Measurements from ENCODE around the gene KCTD4.
"Not testable (repeated sequence)": the region's sequence is repeated elsewhere in the genome, so short reads cannot be mapped to it uniquely, and the experiment has no call there.

The KCTD4 gene

GRCh38 chr13:45215392-45216077 lies 14.7 kb upstream of the KCTD4 start:
- DNase-seq (ENCODE audit: low read depth in 2 of 2), result no peak

GRCh38 chr13:45209229-45209628 lies 8.4 kb upstream of the KCTD4 start:
- no peak for DNase-seq (ENCODE audit: low read depth in 2 of 2)

GRCh38 chr13:45208132-45208531 lies 7.3 kb upstream of the KCTD4 start:
- DNase-seq (ENCODE audit: low read depth in 2 of 2), result no peak

- no peak for DNase-seq (ENCODE audit: low read depth in 2 of 2)
Measured at GRCh38 chr13:45207319-45207718, 6.5 kb upstream of the KCTD4 start.

- DNase-seq (ENCODE audit: low read depth in 2 of 2), result no peak
Measured at GRCh38 chr13:45206340-45206739, 5.5 kb upstream of the KCTD4 start.

- no peak for DNase-seq (ENCODE audit: low read depth in 2 of 2)
Measured at GRCh38 chr13:45205124-45205523, 4.3 kb upstream of the KCTD4 start.

GRCh38 chr13:45199711-45200110 lies 1.1 kb downstream of the KCTD4 start:
- DNase-seq (ENCODE audit: low read depth in 2 of 2), result no peak

GRCh38 chr13:45198924-45199323 lies 1.9 kb downstream of the KCTD4 start:
- no peak for DNase-seq (ENCODE audit: low read depth in 2 of 2)

GRCh38 chr13:45198041-45198440 lies 2.8 kb downstream of the KCTD4 start:
- DNase-seq (ENCODE audit: low read depth in 2 of 2), result no peak

- no peak for DNase-seq (ENCODE audit: low read depth in 2 of 2)
Measured at GRCh38 chr13:45196622-45197021, 4.2 kb downstream of the KCTD4 start.

GRCh38 chr13:45196096-45196495 lies 4.7 kb downstream of the KCTD4 start:
- DNase-seq (ENCODE audit: low read depth in 2 of 2), result no peak

- DNase-seq (ENCODE audit: low read depth in 2 of 2), result no peak
Measured at GRCh38 chr13:45195421-45195820, 5.4 kb downstream of the KCTD4 start.

- DNase-seq (ENCODE audit: low read depth in 2 of 2), result no peak
Measured at GRCh38 chr13:45194081-45194939, 6.5 kb downstream of the KCTD4 start.

GRCh38 chr13:45191874-45192273 lies 9.0 kb downstream of the KCTD4 start:
- no peak for DNase-seq (ENCODE audit: low read depth in 2 of 2)

- not testable (repeated sequence) for DNase-seq (ENCODE audit: low read depth in 2 of 2)
Measured at GRCh38 chr13:45189511-45189910, 11.3 kb downstream of the KCTD4 start.

- not testable (repeated sequence) for DNase-seq (ENCODE audit: low read depth in 2 of 2)
Measured at GRCh38 chr13:45189077-45189476, 11.8 kb downstream of the KCTD4 start.

- no peak for DNase-seq (ENCODE audit: low read depth in 2 of 2)
Measured at GRCh38 chr13:45185286-45185685, 15.6 kb downstream of the KCTD4 start.

GRCh38 chr13:45184693-45185092 lies 16.2 kb downstream of the KCTD4 start:
- DNase-seq (ENCODE audit: low read depth in 2 of 2), result no peak

GRCh38 chr13:45180713-45181601 lies 19.9 kb downstream of the KCTD4 start:
- DNase-seq (ENCODE audit: low read depth in 2 of 2), result no peak

- DNase-seq (ENCODE audit: low read depth in 2 of 2), result no peak
Measured at GRCh38 chr13:45180303-45180702, 20.5 kb downstream of the KCTD4 start.

- no peak for DNase-seq (ENCODE audit: low read depth in 2 of 2)
Measured at GRCh38 chr13:45179428-45179827, 21.4 kb downstream of the KCTD4 start.
